Tibial nerve (tissue), 3 donors: Measurements from ENCODE around the gene CRYGA.

ENCODE experiments used
- POLR2A ChIP-seq, 2 donors: fragments of 450-650 bp; IDR thresholded peaks; one replicate each; pipeline ENCODE4 v1.6.1; 2017; ENCODE audit warnings: antibody characterized with exemption in 2 of 2, mild to moderate bottlenecking in 2 of 2, moderate library complexity in 2 of 2
- TF ChIP-seq, protein P1 (sequence below), 5 experiments: fragments of 200-600 bp in 3 of 5; fragments of 450-650 bp in 2 of 5; sonication (generic) in 3 of 5; IDR thresholded peaks; one replicate each; pipeline ENCODE4 v1.5.1; 2016 to 2019; ENCODE audit warnings: antibody characterized with exemption in 5 of 5, mild to moderate bottlenecking in 3 of 5, moderate library complexity in 2 of 5

DNA sequence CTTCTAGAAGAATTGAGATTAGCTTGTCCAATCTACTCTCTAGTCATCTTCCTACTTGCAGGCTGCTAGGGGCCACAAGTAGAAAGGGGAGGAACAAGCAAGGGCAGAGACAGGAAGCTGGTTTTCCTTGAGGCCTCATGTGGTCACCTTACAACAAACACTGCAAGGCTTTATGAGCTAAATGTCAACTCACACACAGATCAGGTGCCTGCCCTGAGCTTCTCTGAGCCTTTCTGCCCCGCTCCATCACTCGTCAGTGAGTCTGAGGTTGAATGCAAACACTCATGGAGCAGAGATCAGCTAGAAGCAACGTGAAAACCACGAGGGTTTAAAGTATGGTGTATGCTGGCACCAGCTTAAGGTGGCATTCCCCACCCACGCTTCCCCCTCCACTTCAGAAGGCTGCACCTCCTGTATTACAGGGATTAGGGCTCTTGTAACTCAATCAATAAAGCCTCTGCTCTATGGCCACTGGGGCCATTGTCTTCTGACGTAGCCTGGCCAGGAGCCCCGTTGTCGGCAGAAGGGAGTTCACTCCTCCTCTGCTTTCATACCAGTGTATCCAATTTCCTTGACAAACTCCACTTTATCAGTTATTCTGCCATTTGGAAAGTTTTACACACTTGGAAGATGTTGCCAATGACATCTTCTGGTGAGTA, 28.3 kb downstream of the CRYGA start:
- TF ChIP-seq, protein P1, sequence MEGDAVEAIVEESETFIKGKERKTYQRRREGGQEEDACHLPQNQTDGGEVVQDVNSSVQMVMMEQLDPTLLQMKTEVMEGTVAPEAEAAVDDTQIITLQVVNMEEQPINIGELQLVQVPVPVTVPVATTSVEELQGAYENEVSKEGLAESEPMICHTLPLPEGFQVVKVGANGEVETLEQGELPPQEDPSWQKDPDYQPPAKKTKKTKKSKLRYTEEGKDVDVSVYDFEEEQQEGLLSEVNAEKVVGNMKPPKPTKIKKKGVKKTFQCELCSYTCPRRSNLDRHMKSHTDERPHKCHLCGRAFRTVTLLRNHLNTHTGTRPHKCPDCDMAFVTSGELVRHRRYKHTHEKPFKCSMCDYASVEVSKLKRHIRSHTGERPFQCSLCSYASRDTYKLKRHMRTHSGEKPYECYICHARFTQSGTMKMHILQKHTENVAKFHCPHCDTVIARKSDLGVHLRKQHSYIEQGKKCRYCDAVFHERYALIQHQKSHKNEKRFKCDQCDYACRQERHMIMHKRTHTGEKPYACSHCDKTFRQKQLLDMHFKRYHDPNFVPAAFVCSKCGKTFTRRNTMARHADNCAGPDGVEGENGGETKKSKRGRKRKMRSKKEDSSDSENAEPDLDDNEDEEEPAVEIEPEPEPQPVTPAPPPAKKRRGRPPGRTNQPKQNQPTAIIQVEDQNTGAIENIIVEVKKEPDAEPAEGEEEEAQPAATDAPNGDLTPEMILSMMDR (IDR thresholded peaks at IDR 0.05): no peak
- TF ChIP-seq POLR2A (IDR thresholded peaks at IDR 0.05): no peak
